K562 (cell line): Measurements from ENCODE around the gene ANKRD24. TPM values are rescaled to one million over a fixed set of nuclear protein-coding genes. Genes with fewer than 3 reads are reported as not detected.

Experiments used
- ATAC-seq: fragments of 200-7000 bp; cut with Tn5 transposase; 3 replicates; pipeline ENCODE4 v1.9.1; 2020; ENCODE audit warnings: moderate library complexity
- BruUV-seq: library from RNA; stranded (reverse); fragments of 400-500 nt; replicated peaks from 2 replicates; lab custom pipeline; 2021; lab: Mats Ljungman, UMichigan
- CTCF ChIA-PET: fragments of 300-600 bp; formaldehyde crosslinking; extraction: SDS; loops from one replicate; lab custom pipeline; 2021; ENCODE audit warnings: low intra/inter-chr PET ratio; lab: Yijun Ruan, JAX
- POLR2A ChIA-PET: fragments of 300-600, 350-650 bp; sonication (Branson Sonifier 250); formaldehyde crosslinking; extraction: SDS; loops from one replicate; lab custom pipeline; 2021; ENCODE audit warnings: antibody characterized with exemption, inconsistent platforms; lab: Yijun Ruan, JAX
- DNase-seq, 4 experiments: peaks; one replicate each; pipeline versions ENCODE4 v3.0.0 to v3.0.0-alpha.2; 2011 to 2018; ENCODE audit warnings: low spot score in 3 of 4, mixed read lengths in 3 of 4; ENCODE audit errors: extremely low read depth in 1 of 4
- FAIRE-seq: peaks from 2 replicates; lab custom pipeline; 2011; peaks lifted over from hg19 to GRCh38; lab: Jason Lieb, UNC
- H2AFZ ChIP-seq: 2 replicates; pipeline ENCODE4 v1.6.0; 2011; ENCODE audit warnings: low read depth, low read length, control low read depth, inconsistent platforms
- H3K27ac ChIP-seq: fragments of 200-600 bp; 3 replicates; pipeline ENCODE4 v1.8.0; 2011; ENCODE audit warnings: low read depth, mild to moderate bottlenecking, control low read depth, inconsistent platforms, low read length, moderate library complexity, mixed read lengths; ENCODE audit errors: extremely low read depth
- H3K27me3 ChIP-seq, 2 experiments: fragments of 300-600 bp in 1 of 2; 2 replicates in 1 of 2; 3 replicates in 1 of 2; pipeline versions ENCODE4 v1.6.0 to v1.8.0; 2011; ENCODE audit warnings: inconsistent platforms in 2 of 2, low read length in 2 of 2, mild to moderate bottlenecking in 1 of 2, mixed read lengths in 1 of 2, moderate library complexity in 1 of 2; ENCODE audit not compliant: control insufficient read depth in 2 of 2, insufficient read depth in 2 of 2
- H3K36me3 ChIP-seq: fragments of 300-600 bp; 3 replicates; pipeline ENCODE4 v1.8.0; 2011; ENCODE audit warnings: mild to moderate bottlenecking, low read length, inconsistent platforms; ENCODE audit not compliant: control insufficient read depth, insufficient read depth
- H3K4me1 ChIP-seq, 2 experiments: fragments of 200-600 bp in 1 of 2; replicated peaks in 1 of 2; 2 replicates in 1 of 2; 3 replicates in 1 of 2; pipeline versions ENCODE4 v1.5.1 to v1.8.0; 2011; ENCODE audit warnings: inconsistent platforms in 2 of 2, low read length in 2 of 2, mild to moderate bottlenecking in 1 of 2, mixed read lengths in 1 of 2, moderate library complexity in 1 of 2; ENCODE audit not compliant: control insufficient read depth in 2 of 2, insufficient read depth in 2 of 2
- H3K4me2 ChIP-seq: 2 replicates; pipeline ENCODE4 v1.6.1; 2011; ENCODE audit warnings: low read length, control low read depth, inconsistent platforms, mixed read lengths; ENCODE audit not compliant: insufficient read depth
- H3K4me3 ChIP-seq: fragments of 200-600 bp; sonication (generic), shearing (Covaris generic); 2 replicates; pipeline ENCODE4 v1.5.1; 2016; ENCODE audit warnings: control low read depth, inconsistent platforms
- H3K79me2 ChIP-seq: fragments of 200-600 bp; 3 replicates; pipeline ENCODE4 v1.8.0; 2011; ENCODE audit warnings: low read length, inconsistent platforms; ENCODE audit not compliant: control insufficient read depth, insufficient read depth
- H3K9ac ChIP-seq, 2 experiments: 2 replicates each; pipeline versions ENCODE4 v1.6.0 to v1.6.1; 2011; ENCODE audit warnings: low read depth in 2 of 2, low read length in 2 of 2, control low read depth in 1 of 2, inconsistent platforms in 1 of 2, mild to moderate bottlenecking in 1 of 2, mixed read lengths in 1 of 2; ENCODE audit not compliant: insufficient read depth in 1 of 2
- H3K9me1 ChIP-seq: one replicate; pipeline ENCODE4 v1.6.0; 2011; ENCODE audit warnings: inconsistent platforms, mild to moderate bottlenecking, low read length, moderate library complexity; ENCODE audit not compliant: control insufficient read depth, insufficient read depth
- H3K9me3 ChIP-seq: replicated peaks from 2 replicates; pipeline ENCODE4 v1.5.1; 2011; ENCODE audit warnings: low read depth, low read length, inconsistent platforms; ENCODE audit not compliant: control insufficient read depth, insufficient read depth
- H4K20me1 ChIP-seq: replicated peaks from 2 replicates; pipeline ENCODE4 v1.6.1; 2011; ENCODE audit warnings: low read length, inconsistent platforms, mixed read lengths; ENCODE audit not compliant: control insufficient read depth, insufficient read depth
- BCOR ChIP-seq: fragments of 450-650 bp; IDR thresholded peaks from 2 replicates; pipeline ENCODE4 v1.6.1; 2016
- ELF1 ChIP-seq: fragments of 200-800 bp; sonication (Bioruptor generic); IDR thresholded peaks from 2 replicates; pipeline ENCODE4 v1.6.1; 2016; ENCODE audit warnings: missing genetic modification characterization, missing compliant biosample characterization
- IRF2 ChIP-seq: sonication (generic); formaldehyde crosslinking; IDR thresholded peaks from 2 replicates; pipeline ENCODE4 v1.8.1; 2022; ENCODE audit warnings: mild to moderate bottlenecking, missing genetic modification reagents
- JUNB ChIP-seq: fragments of 450-650 bp; formaldehyde crosslinking; conservative IDR thresholded peaks from 2 replicates; pipeline ENCODE4 v1.4.0; 2020; ENCODE audit warnings: mild to moderate bottlenecking
- NFIX ChIP-seq: fragments of 250-450 bp; sonication (Bioruptor Pico); IDR thresholded peaks from 2 replicates; pipeline ENCODE4 v1.4.0; 2020; ENCODE audit warnings: low read depth, mild to moderate bottlenecking, moderate library complexity
- NR2F6 ChIP-seq: fragments of 450-650 bp; formaldehyde crosslinking; IDR thresholded peaks from 2 replicates; pipeline ENCODE4 v1.4.0; 2020; ENCODE audit warnings: mild to moderate bottlenecking
- RAD51 ChIP-seq: fragments of 450-650 bp; IDR thresholded peaks from 2 replicates; pipeline ENCODE4 v1.7.1; 2016; ENCODE audit warnings: low read depth, mild to moderate bottlenecking, borderline replicate concordance
- RHOXF2B ChIP-seq: fragments of 250-450 bp; sonication (Bioruptor Pico); conservative IDR thresholded peaks from 2 replicates; pipeline ENCODE4 v1.5.1; 2021
- RNF2 ChIP-seq: sonication (generic); IDR thresholded peaks from 2 replicates; pipeline ENCODE4 v1.6.1; 2016
- RUNX1 ChIP-seq: sonication (generic); IDR thresholded peaks from 2 replicates; pipeline ENCODE4 v1.6.1; 2016; ENCODE audit warnings: antibody characterized with exemption, low read depth
- SNAPC5 ChIP-seq: fragments of 250-450 bp; sonication (Bioruptor Pico); IDR thresholded peaks from 2 replicates; pipeline ENCODE4 v1.8.0; 2021; ENCODE audit warnings: moderate library complexity, mild to moderate bottlenecking, inconsistent platforms
- THRB ChIP-seq: fragments of 450-650 bp; formaldehyde crosslinking; conservative IDR thresholded peaks from 2 replicates; pipeline ENCODE4 v1.4.0; 2022; ENCODE audit warnings: mild to moderate bottlenecking, missing genetic modification characterization
- ZNF3 ChIP-seq: fragments of 250-450 bp; sonication (Bioruptor Pico); IDR thresholded peaks from 2 replicates; pipeline ENCODE4 v1.5.0; 2021; ENCODE audit warnings: mild to moderate bottlenecking, moderate library complexity
- ZNF316 ChIP-seq: fragments of 450-650 bp; IDR thresholded peaks from 2 replicates; pipeline ENCODE4 v1.6.1; 2016
- WGBS: fragments of 100-300 bp; shearing (Covaris generic); methylation state at CpG from one replicate; pipeline ENCODE4 v1.1.6; 2016; ENCODE audit warnings: low coverage, mixed read lengths; ENCODE audit not compliant: insufficient coverage; ENCODE audit errors: missing lambda C conversion rate; 5-methylcytosine and 5-hydroxymethylcytosine counted together
- in situ Hi-C: fragments of 300-500 bp; cut with MboI; formaldehyde crosslinking; loops from 4 replicates; pipeline ENCODE4 v1.15.0; 2018; ENCODE audit warnings: inconsistent platforms, mixed read lengths
- intact Hi-C: fragments of 100-400 bp; cut with micrococcal nuclease; formaldehyde crosslinking; loops from 2 replicates; pipeline ENCODE4 v1.14.2; 2022
- polyA plus RNA-seq, 8 experiments: library from polyadenylated mRNA; depleted of rRNA in 4 of 8; stranded (reverse) in 5 of 8; unstranded in 3 of 8; fragments of >200 nt; fragmentation: Nextera tagmentation in 2 of 8; fragmentation: Illumina TruSeq in 1 of 8; extraction: Ambion mirVana in 2 of 8; extraction: Trizol in 1 of 8; gene quantifications; 2 replicates each; pipeline versions ENCODE4 v1.2.1 to v1.2.3, GENCODE V29; 2011 to 2014; ENCODE audit warnings: inconsistent platforms in 1 of 8, missing spikeins in 1 of 8
- total RNA-seq, 7 experiments: library from RNA; depleted of rRNA in 6 of 7; stranded (reverse); fragments of >200 nt in 6 of 7; fragmentation: Illumina TruSeq in 2 of 7; extraction: Trizol in 2 of 7; gene quantifications; 2 replicates each; pipeline versions ENCODE4 v1.2.1 to v1.2.3, GENCODE V29; 2011 to 2021; ENCODE audit warnings: low replicate concordance in 1 of 7
- TF ChIP-seq, protein P1 (sequence below): sonication (generic); formaldehyde crosslinking; IDR thresholded peaks from 2 replicates; pipeline ENCODE4 v1.8.0; 2022; ENCODE audit warnings: mild to moderate bottlenecking, missing genetic modification reagents
- TF ChIP-seq, protein P2 (sequence below): fragments of 450-650 bp; IDR thresholded peaks from one replicate; pipeline ENCODE4 v1.6.1; 2018; ENCODE audit warnings: mild to moderate bottlenecking, moderate library complexity; ENCODE audit not compliant: partially characterized antibody

Gene ANKRD24
- total and polyA plus RNA-seq, 9 of the 15 experiments (the other 6 are each of a cell fraction or from before 2014, with no cell fraction given): 0.07 to 0.12 (median 0.09) TPM; not detected in 5

- in situ Hi-C loops: no loop called here
- no peaks in the 10 kb centered on the region for H3K9me1 ChIP-seq
- ChIA-PET POLR2A (no interaction called here), CTCF (interaction anchor here (0.7 kb wide), 1 partner anchor 71 kb away, joined by 3 read pairs; no protein-coding TSS in a partner anchor)
- no peak overlapping the region for H3K27ac ChIP-seq
- intact Hi-C loops: no loop called here
- no peaks in the 10 kb centered on the region for H3K79me2 ChIP-seq
- no peak overlapping the region for H3K4me2 ChIP-seq
- H3K4me1 ChIP-seq: peaks cover 0 to 3% of the 10 kb centered on the region in 2 experiments; a peak in 2 of 5 replicates
- 12% methylated on average over 7 of the region's 7 CpGs for WGBS
- H2AFZ ChIP-seq: no peak overlapping the region
- H3K9ac ChIP-seq: no peak overlapping the region
- H4K20me1 ChIP-seq: no peaks in the 10 kb centered on the region; the same call in 1 of the 2 replicates
- no TSS peak for BruUV-seq
- H3K4me3 ChIP-seq: no peak overlapping the region
- no peaks in the 10 kb centered on the region for H3K36me3 ChIP-seq
- no peak for FAIRE-seq
- H3K9me3 ChIP-seq: no peaks in the 10 kb centered on the region
- ATAC-seq: no peak
- peaks cover 8 to 25% of the 10 kb centered on the region in 2 experiments; a peak in 4 of 5 replicates for H3K27me3 ChIP-seq
- no peak for DNase-seq
- TF ChIP-seq ZNF316: no peak
- no peak for TF ChIP-seq THRB (CRISPR knock-in tag)
- TF ChIP-seq, protein P1, sequence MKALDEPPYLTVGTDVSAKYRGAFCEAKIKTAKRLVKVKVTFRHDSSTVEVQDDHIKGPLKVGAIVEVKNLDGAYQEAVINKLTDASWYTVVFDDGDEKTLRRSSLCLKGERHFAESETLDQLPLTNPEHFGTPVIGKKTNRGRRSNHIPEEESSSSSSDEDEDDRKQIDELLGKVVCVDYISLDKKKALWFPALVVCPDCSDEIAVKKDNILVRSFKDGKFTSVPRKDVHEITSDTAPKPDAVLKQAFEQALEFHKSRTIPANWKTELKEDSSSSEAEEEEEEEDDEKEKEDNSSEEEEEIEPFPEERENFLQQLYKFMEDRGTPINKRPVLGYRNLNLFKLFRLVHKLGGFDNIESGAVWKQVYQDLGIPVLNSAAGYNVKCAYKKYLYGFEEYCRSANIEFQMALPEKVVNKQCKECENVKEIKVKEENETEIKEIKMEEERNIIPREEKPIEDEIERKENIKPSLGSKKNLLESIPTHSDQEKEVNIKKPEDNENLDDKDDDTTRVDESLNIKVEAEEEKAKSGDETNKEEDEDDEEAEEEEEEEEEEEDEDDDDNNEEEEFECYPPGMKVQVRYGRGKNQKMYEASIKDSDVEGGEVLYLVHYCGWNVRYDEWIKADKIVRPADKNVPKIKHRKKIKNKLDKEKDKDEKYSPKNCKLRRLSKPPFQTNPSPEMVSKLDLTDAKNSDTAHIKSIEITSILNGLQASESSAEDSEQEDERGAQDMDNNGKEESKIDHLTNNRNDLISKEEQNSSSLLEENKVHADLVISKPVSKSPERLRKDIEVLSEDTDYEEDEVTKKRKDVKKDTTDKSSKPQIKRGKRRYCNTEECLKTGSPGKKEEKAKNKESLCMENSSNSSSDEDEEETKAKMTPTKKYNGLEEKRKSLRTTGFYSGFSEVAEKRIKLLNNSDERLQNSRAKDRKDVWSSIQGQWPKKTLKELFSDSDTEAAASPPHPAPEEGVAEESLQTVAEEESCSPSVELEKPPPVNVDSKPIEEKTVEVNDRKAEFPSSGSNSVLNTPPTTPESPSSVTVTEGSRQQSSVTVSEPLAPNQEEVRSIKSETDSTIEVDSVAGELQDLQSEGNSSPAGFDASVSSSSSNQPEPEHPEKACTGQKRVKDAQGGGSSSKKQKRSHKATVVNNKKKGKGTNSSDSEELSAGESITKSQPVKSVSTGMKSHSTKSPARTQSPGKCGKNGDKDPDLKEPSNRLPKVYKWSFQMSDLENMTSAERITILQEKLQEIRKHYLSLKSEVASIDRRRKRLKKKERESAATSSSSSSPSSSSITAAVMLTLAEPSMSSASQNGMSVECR (CRISPR knock-in tag): no peak
- TF ChIP-seq JUNB (CRISPR knock-in tag): no peak
- no peak for TF ChIP-seq IRF2 (CRISPR knock-in tag)
- no peak for TF ChIP-seq ELF1 (tag)
- no peak for TF ChIP-seq NR2F6
- no peak for TF ChIP-seq SNAPC5 (CRISPR knock-in tag)
- peak; percentile 97 for TF ChIP-seq BCOR
- TF ChIP-seq RAD51: no peak
- TF ChIP-seq NFIX (CRISPR knock-in tag): no peak
- TF ChIP-seq ZNF3 (CRISPR knock-in tag): no peak
- TF ChIP-seq RHOXF2B (CRISPR knock-in tag): no peak
- TF ChIP-seq, protein P2, sequence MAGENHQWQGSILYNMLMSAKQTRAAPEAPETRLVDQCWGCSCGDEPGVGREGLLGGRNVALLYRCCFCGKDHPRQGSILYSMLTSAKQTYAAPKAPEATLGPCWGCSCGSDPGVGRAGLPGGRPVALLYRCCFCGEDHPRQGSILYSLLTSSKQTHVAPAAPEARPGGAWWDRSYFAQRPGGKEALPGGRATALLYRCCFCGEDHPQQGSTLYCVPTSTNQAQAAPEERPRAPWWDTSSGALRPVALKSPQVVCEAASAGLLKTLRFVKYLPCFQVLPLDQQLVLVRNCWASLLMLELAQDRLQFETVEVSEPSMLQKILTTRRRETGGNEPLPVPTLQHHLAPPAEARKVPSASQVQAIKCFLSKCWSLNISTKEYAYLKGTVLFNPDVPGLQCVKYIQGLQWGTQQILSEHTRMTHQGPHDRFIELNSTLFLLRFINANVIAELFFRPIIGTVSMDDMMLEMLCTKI: no peak
- TF ChIP-seq RUNX1: no peak
- no peak for TF ChIP-seq RNF2
Measured at GRCh38 chr19:4161415-4162077, 20.9 kb upstream of the ANKRD24 start.
